ENCODE data around the gene SLC7A10.

Gene SLC7A10

GRCh38 chr19:33215438-33216197 is 10.0 kb downstream of the SLC7A10 start:
- Histone ChIP-seq H3K36me3 (replicated peaks; ENCODE audit: low read depth, low read length) (no peaks in the 10 kb centered on the region), H3K4me1 (ENCODE audit: low read length) (no peaks in the 10 kb centered on the region), H3K9me3 (ENCODE audit: insufficient read depth, low read length) (no peaks in the 10 kb centered on the region), H2AFZ (ENCODE audit: low read depth, low read length) (no peak overlapping the region), H3K4me2 (ENCODE audit: low read length) (no peak overlapping the region), H3K4me3 (ENCODE audit: low read length) (no peak overlapping the region), H3K27me3 (ENCODE audit: low read depth, low read length) (peaks cover 2% of the 10 kb centered on the region; the same call in 1 of the 2 replicates), H4K20me1 (ENCODE audit: insufficient read depth, low read length) (no peaks in the 10 kb centered on the region), H3K27ac (ENCODE audit: low read length) (no peak overlapping the region), H3K79me2 (ENCODE audit: low read length) (no peaks in the 10 kb centered on the region), H3K9ac (ENCODE audit: low read length) (no peak overlapping the region)
- TF ChIP-seq CTCF (IDR thresholded peaks at IDR 0.05; ENCODE audit: low read depth, low read length) = no peak
- no peak for TF ChIP-seq EZH2phosphoT487 (IDR thresholded peaks at IDR 0.05; ENCODE audit: low read depth)

GRCh38 chr19:33214596-33214995 is 11.1 kb downstream of the SLC7A10 start:
- Histone ChIP-seq H3K79me2 (ENCODE audit: low read length) (no peaks in the 10 kb centered on the region), H3K27ac (ENCODE audit: low read length) (no peak overlapping the region), H3K4me2 (ENCODE audit: low read length) (no peak overlapping the region), H2AFZ (ENCODE audit: low read depth, low read length) (no peak overlapping the region), H4K20me1 (ENCODE audit: insufficient read depth, low read length) (no peaks in the 10 kb centered on the region), H3K9ac (ENCODE audit: low read length) (no peak overlapping the region), H3K9me3 (ENCODE audit: insufficient read depth, low read length) (no peaks in the 10 kb centered on the region), H3K36me3 (replicated peaks; ENCODE audit: low read depth, low read length) (no peaks in the 10 kb centered on the region), H3K4me1 (ENCODE audit: low read length) (no peaks in the 10 kb centered on the region), H3K4me3 (ENCODE audit: low read length) (no peak overlapping the region), H3K27me3 (ENCODE audit: low read depth, low read length) (no peaks in the 10 kb centered on the region)
- peak; percentile 46 for TF ChIP-seq CTCF (IDR thresholded peaks at IDR 0.05; ENCODE audit: low read depth, low read length)
- TF ChIP-seq EZH2phosphoT487 (IDR thresholded peaks at IDR 0.05; ENCODE audit: low read depth) = no peak

GRCh38 chr19:33212436-33213172 is 13.0 kb downstream of the SLC7A10 start:
- H3K4me1 ChIP-seq (ENCODE audit: low read length) = no peaks in the 10 kb centered on the region
- H3K27ac ChIP-seq (ENCODE audit: low read length) = no peak overlapping the region
- no peaks in the 10 kb centered on the region for H3K27me3 ChIP-seq (ENCODE audit: low read depth, low read length)
- no peak for TF ChIP-seq CTCF (IDR thresholded peaks at IDR 0.05; ENCODE audit: low read depth, low read length)
- no peak for TF ChIP-seq EZH2phosphoT487 (IDR thresholded peaks at IDR 0.05; ENCODE audit: low read depth)
- H3K9me3 ChIP-seq (ENCODE audit: insufficient read depth, low read length) = no peaks in the 10 kb centered on the region
- H4K20me1 ChIP-seq (ENCODE audit: insufficient read depth, low read length) = no peaks in the 10 kb centered on the region
- H3K9ac ChIP-seq (ENCODE audit: low read length) = no peak overlapping the region
- no peak overlapping the region for H2AFZ ChIP-seq (ENCODE audit: low read depth, low read length)
- no peak overlapping the region for H3K4me3 ChIP-seq (ENCODE audit: low read length)
- H3K4me2 ChIP-seq (ENCODE audit: low read length) = no peak overlapping the region
- H3K36me3 ChIP-seq (replicated peaks; ENCODE audit: low read depth, low read length) = no peaks in the 10 kb centered on the region
- H3K79me2 ChIP-seq (ENCODE audit: low read length) = no peaks in the 10 kb centered on the region

- H3K27me3 ChIP-seq (ENCODE audit: low read depth, low read length) = no peaks in the 10 kb centered on the region
- H3K9ac ChIP-seq (ENCODE audit: low read length) = no peak overlapping the region
- no peaks in the 10 kb centered on the region for H3K79me2 ChIP-seq (ENCODE audit: low read length)
- no peaks in the 10 kb centered on the region for H3K36me3 ChIP-seq (replicated peaks; ENCODE audit: low read depth, low read length)
- no peaks in the 10 kb centered on the region for H3K4me1 ChIP-seq (ENCODE audit: low read length)
- no peak overlapping the region for H3K4me2 ChIP-seq (ENCODE audit: low read length)
- no peak overlapping the region for H2AFZ ChIP-seq (ENCODE audit: low read depth, low read length)
- no peak for TF ChIP-seq EZH2phosphoT487 (IDR thresholded peaks at IDR 0.05; ENCODE audit: low read depth)
- TF ChIP-seq CTCF (IDR thresholded peaks at IDR 0.05; ENCODE audit: low read depth, low read length) = no peak
- H4K20me1 ChIP-seq (ENCODE audit: insufficient read depth, low read length) = no peaks in the 10 kb centered on the region
- H3K4me3 ChIP-seq (ENCODE audit: low read length) = no peak overlapping the region
- H3K27ac ChIP-seq (ENCODE audit: low read length) = no peak overlapping the region
- H3K9me3 ChIP-seq (ENCODE audit: insufficient read depth, low read length) = no peaks in the 10 kb centered on the region
Observed at GRCh38 chr19:33211794-33212435, 13.7 kb downstream of the SLC7A10 start.

All from OCI-LY3 (cell line).